ENCODE results near the gene CPE. TPM values are rescaled to one million over a fixed set of nuclear protein-coding genes. Genes with fewer than 3 reads are reported as not detected.

The CPE gene
- total and polyA plus RNA-seq, 12 donors: 24.8 to 272 (median 117) TPM

GRCh38 chr4:165502916-165503907 lies 124.4 kb downstream of the CPE start:
- no peaks in the 10 kb centered on the region for H3K36me3 ChIP-seq (replicated peaks in 1 of 2)
- WGBS, 4 donors: 77 to 82% (median 80%) methylated on average over 7 of the region's 7 CpGs
- TF ChIP-seq CTCF (IDR thresholded peaks at IDR 0.05) (no peak), POLR2A (IDR thresholded peaks at IDR 0.05) (no peak)
- H3K27ac ChIP-seq: peak overlapping the region in 1 of 5 donors; percentile 51
- H3K9me3 ChIP-seq (replicated peaks in 1 of 3): no peaks in the 10 kb centered on the region
- H3K4me3 ChIP-seq: no peak overlapping the region
- peak in 1 of 7 donors; percentile 8 for DNase-seq
- no peaks in the 10 kb centered on the region for H3K4me1 ChIP-seq (replicated peaks in 1 of 2)
- H3K27me3 ChIP-seq: no peaks in the 10 kb centered on the region
- intact Hi-C loops (cut with DNase I): no loop called here

- 54 to 71% (median 64%) methylated on average over 3 of the region's 3 CpGs for WGBS, 4 donors
- Histone ChIP-seq H3K4me3 (no peak overlapping the region), H3K9me3 (replicated peaks in 1 of 3) (no peaks in the 10 kb centered on the region), H3K36me3 (replicated peaks in 1 of 2) (no peaks in the 10 kb centered on the region), H3K27me3 (no peaks in the 10 kb centered on the region), H3K4me1 (replicated peaks in 1 of 2) (no peaks in the 10 kb centered on the region), H3K27ac (no peak overlapping the region)
- intact Hi-C loops (cut with DNase I): no loop called here
- no peak for TF ChIP-seq CTCF (IDR thresholded peaks at IDR 0.05)
- no peak for TF ChIP-seq POLR2A (IDR thresholded peaks at IDR 0.05)
- DNase-seq: no peak
Observed at GRCh38 chr4:165504184-165504583, 125.4 kb downstream of the CPE start.

- no peaks in the 10 kb centered on the region for H3K27me3 ChIP-seq
- no peaks in the 10 kb centered on the region for H3K9me3 ChIP-seq (replicated peaks in 1 of 3)
- no peaks in the 10 kb centered on the region for H3K36me3 ChIP-seq (replicated peaks in 1 of 2)
- WGBS, 4 donors: 61 to 65% (median 61%) methylated on average over 7 of the region's 7 CpGs
- TF ChIP-seq POLR2A (IDR thresholded peaks at IDR 0.05): no peak
- TF ChIP-seq CTCF (IDR thresholded peaks at IDR 0.05): no peak
- intact Hi-C loops (cut with DNase I): no loop called here
- no peaks in the 10 kb centered on the region for H3K4me1 ChIP-seq (replicated peaks in 1 of 2)
- H3K27ac ChIP-seq: no peak overlapping the region
- no peak overlapping the region for H3K4me3 ChIP-seq
- DNase-seq: no peak
Observed at GRCh38 chr4:165505958-165506837, 127.4 kb downstream of the CPE start.

GRCh38 chr4:165506849-165507248 lies 128.0 kb downstream of the CPE start:
- Histone ChIP-seq H3K4me1 (replicated peaks in 1 of 2) (no peaks in the 10 kb centered on the region), H3K4me3 (no peak overlapping the region), H3K36me3 (replicated peaks in 1 of 2) (no peaks in the 10 kb centered on the region), H3K27ac (no peak overlapping the region), H3K27me3 (no peaks in the 10 kb centered on the region), H3K9me3 (replicated peaks in 1 of 3) (no peaks in the 10 kb centered on the region)
- TF ChIP-seq CTCF (IDR thresholded peaks at IDR 0.05) (no peak), POLR2A (IDR thresholded peaks at IDR 0.05) (no peak)
- WGBS, 4 donors: 65 to 81% (median 75%) methylated on average over 2 of the region's 2 CpGs
- intact Hi-C loops (cut with DNase I): no loop called here
- DNase-seq: no peak

All from adrenal gland (tissue), 12 donors.